ENCODE results near the gene GPR3.
"Not testable (repeated sequence)": the region's sequence is repeated elsewhere in the genome, so short reads cannot be mapped to it uniquely, and the experiment has no call there.

GPR3 gene

DNA sequence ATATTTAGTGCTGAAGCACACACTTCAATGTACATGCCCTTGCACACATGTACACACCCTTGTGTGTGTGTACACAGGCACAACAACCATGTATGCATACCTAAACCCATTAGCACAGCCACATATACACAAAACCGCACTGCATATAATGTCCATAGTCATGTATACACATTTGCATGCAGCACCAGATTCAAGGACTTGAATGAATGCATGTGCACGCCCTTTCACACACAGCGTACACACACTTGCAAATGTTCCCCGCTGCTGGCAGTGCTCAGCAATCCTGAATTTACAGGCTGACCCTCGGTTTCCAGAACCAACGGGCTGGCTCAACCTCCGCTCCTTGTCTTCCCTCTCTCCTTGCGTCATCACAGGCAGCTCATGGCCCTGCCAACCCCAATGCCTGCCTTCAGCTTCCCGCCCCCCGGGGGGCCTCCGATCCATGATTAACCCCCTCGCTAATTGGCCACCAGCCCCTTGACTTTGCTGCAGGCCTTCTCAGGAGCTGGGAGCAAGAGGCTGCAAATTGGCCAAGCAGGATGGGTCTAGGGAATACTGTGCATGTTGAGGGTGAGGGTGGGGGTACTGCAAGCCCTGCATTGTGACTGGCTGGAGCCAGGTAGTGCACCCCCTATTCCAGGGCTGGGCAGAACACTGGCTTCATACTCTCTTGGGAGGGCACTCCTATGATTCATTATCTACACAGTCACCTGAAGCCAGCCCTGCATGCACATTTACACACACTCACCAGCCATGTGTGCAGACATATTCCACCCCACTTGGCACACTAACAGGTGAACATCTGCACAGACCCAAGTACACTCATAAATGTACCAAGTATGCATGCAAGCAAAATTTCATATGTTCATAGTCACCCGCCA, 7.9 kb downstream of the GPR3 start:
- no peak for DNase-seq

DNA sequence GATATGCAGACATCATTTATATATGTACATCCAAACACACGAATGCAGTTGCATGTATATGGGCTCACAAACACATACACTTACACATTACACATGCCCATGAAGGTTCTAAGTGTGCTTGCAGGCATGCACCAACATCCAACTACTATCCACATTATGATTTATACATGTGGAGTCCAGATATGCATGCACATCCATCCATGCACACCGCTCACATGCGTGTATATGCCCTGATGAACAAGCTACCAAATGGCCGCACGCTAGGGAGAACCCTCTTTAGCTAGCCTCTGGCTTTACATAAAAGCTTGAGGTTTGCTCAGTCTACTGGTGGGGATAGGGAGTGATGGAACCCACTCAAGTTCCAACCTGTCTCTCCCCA, 8.5 kb downstream of the GPR3 start:
- no peak for DNase-seq

DNA sequence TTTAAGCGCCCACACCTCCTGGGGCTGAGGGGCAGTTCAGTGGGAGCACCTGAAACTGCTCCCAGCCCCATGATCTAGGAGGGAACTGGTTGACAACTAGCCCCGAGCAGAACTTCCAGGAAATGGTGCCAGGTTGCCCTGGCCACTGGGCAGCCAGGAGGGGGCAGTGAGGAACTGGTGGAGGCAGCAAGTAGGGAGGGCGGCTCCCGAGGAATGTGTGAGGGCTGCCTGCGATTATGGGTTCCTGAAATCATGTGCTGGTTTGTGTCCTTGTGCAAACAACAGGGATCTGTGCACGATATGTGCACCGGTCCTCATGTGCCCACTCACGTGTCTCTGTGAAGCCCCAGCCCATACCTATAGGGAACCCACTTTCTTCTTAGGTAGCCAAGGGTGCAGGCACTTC, 9.9 kb downstream of the GPR3 start:
- DNase-seq, result peak; percentile 16

GRCh38 chr1:27403065-27403726, 10.8 kb downstream of the GPR3 start:
- peak; percentile 12 for DNase-seq

DNA sequence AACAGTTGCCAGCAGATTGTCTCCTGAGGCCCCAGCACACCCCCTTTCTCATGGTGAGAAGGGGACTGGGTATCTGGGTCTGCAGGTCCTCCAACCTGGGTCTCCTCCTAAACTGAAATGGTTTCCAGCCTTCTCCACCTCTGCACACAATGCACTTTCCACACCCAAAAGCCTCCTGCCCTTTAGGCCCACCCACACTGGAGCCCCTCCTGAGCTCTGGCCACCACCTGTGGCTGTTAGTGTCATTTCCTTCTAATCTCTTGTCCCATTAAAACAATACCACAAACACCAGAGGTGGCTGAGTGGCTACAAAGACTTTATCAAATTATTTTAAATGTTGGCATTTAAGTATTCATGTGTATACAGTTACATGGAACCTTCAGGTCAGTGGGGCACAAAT, 11.5 kb downstream of the GPR3 start:
- no peak for DNase-seq

- DNase-seq, result no peak
These were observed 12.7 kb downstream of the GPR3 start for GRCh38 chr1:27405074-27405473.

GRCh38 chr1:27405598-27406361, 13.4 kb downstream of the GPR3 start:
- not testable (repeated sequence) for DNase-seq

DNA sequence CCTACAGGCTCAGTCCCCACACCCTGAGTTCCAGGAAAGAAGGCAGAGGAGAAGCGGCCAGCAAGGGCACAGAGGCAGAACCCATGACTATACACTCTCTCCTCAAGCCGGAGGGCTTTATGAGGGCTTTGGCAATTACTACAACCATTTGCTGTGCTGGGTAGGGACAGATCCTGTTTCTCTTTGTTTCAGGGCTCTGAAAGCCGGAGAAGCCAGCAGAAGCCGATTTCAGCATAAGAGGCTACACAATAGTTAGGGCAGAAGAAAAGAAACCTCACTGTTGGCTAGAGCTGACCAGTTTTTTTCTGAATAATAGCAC, 13.9 kb downstream of the GPR3 start:
- DNase-seq, result no peak

DNA sequence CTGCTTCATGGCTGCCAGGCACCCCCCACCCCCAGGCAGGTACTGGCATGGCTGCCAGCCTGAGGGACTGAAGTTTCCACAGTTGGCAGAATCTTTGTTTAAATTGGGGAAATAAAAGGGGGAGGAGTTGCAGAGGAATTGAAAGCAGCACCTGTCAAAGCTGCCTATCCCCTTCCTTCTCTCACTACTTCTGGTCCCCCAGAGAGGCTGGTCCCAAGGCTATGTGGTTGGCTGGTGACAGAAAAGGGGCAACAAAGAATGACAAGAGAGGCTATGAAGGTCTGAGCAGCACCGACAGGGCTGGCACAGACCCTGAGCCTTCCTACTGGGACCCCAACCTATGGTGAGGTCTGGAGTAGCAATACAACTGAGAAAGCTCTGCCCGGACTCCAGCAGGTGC, 14.4 kb downstream of the GPR3 start:
- DNase-seq, result not testable (repeated sequence)

DNA sequence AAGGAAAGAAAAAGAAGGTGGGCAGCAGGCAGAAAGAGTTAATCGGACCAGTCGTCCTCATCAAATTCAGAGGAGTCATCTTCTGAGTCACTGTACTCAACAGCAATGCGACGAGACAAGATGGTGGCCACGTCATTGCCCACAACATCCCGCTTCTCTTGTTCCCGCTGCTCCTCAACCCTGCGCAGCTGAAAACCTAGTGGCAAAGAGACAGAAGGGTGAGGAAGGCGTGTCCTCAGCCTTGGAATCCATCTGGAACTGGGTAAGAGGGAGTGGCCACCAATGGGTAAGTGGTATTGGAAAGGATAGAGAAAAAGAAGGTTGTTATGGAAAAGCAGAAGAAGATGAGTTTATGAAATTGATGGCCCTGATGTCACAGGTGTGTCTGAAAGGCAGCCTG, 15.7 kb downstream of the GPR3 start:
- no peak for DNase-seq

- DNase-seq, result no peak
These were observed 17.2 kb downstream of the GPR3 start for GRCh38 chr1:27409669-27410068.

- no peak for DNase-seq
These were observed 18.3 kb downstream of the GPR3 start for GRCh38 chr1:27410709-27411108.

DNA sequence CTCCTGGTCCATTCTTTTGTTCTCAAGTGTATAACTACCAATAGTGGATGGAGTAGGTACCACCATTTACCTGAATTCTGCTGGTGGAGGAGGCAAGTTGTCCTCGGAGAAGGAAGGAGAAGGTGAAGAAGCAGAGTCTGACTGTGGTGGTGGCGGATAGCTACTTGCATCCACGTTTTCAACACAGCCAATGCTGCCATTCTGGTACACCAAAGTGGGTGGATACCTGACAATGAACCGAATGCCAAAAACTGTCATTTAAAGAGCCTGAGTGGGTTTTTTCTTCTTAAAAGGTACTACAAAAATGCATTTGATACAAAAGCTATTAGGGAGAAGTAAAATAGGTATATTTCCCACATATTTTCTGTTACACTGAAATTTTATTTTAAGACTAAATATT, 20.1 kb downstream of the GPR3 start:
- no peak for DNase-seq

GRCh38 chr1:27413004-27413403, 20.6 kb downstream of the GPR3 start:
- DNase-seq, result no peak

DNA sequence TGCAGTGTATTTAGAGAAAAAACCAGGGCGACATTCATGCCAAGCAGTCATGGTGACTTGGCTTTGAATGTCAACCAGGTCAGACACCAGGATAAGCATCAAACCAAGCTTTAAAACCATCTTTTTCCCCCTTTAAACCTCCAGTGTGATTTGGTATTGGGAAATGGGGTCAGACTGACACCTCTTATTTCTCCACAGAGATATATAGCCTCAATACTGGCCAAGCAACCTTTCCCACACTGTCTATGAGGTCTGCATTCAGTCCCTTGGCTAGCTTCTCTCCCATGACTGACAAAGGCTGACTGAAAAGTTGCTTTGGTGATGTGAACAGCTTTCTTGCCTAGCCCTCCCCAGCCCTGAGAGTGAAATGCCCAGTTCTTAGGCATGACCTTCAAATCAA, 21.7 kb downstream of the GPR3 start:
- DNase-seq, result no peak

GRCh38 chr1:27416387-27417111, 24.1 kb downstream of the GPR3 start:
- DNase-seq, result peak; percentile 41

GRCh38 chr1:27417713-27418112, 25.3 kb downstream of the GPR3 start:
- no peak for DNase-seq

DNA sequence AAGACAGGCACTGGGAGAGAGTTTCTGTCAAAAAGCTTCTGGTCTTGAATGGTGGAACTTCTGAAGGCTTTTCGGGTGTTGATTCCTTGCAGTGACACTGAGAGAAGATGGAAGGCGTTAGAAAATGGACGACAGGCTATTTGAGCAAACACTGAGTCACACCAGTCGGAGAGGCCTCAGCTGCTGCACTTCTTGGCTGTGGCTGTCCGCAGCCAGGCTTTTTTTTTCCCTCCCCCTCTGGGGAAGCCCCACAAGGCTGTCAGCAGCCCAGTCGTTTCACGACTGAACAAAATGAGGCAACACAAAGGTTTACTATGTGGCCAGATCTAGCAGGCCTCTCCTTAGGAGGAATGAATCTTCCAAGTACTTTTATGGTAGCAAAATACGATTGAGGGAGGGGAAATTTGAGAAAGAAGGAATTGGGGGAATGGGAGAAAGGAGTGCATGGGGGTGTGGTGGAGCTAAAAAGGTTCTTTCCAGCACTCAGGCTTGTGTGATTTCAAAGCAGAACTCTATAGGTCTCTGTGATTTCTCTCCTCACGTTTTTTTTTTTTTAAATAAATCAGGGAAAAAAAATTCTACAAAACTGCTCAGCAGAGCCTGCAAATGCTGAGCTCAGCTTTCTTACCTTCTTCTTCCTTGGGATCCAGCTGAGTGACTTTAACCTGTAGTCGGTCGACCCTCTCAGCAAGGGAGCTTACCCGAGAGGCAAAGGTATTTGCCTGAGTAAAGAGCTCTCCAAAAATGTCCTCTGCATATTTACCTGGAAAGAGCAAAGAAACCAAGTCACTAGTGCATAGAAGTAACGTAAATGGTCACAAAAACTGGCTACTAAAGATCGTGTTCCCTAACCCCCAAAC, 26.1 kb downstream of the GPR3 start:
- peak; percentile 16 for DNase-seq

DNA sequence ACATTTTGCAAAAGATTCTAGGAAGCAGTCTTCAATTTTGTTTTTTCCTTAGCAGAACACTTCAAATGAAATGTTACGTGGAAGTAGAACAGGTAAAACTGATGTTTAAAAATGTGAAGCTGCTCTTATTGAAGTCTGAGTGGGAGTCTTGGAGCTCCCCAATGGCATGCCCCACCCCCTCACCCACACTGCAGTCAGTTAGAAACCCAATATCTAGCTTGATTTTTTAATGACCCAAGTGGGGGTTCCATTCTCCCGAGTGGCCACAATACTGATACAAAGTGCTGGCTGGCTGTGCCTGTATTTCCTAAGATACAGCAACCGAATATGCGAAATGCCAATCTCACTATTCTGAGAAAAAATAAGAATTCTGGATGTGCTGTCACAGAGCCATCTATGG, 31.3 kb downstream of the GPR3 start:
- no peak for DNase-seq

DNA sequence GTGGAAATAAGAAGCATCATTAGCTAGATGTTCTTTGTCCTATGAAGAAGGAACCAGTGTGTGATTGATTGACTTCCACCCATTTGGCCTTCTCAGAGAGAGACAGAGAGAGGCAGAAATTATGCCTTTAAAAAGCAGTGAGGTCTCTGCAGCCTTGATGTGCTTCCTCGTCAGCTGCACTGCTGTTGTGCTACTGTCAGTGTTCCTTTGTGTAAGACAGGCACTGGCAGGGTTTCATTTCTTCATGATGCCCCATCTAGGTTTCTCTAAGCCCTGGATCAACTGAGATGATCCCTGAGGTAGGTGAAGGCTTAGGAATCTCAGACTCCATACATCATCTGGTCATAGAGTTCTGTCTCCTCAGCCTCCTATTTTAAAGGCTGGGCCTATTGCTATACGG, 34.9 kb downstream of the GPR3 start:
- DNase-seq, result no peak

GRCh38 chr1:27427816-27428315, 35.4 kb downstream of the GPR3 start:
- DNase-seq, result no peak
